SK-N-MC (cell line): ENCODE results near the gene PCNX3.

Experiments
- FOXP2 ChIP-seq: optimal IDR thresholded peaks from 2 replicates; pipeline ENCODE3; 2011; ENCODE audit warnings: mild to moderate bottlenecking, moderate library complexity; ENCODE audit not compliant: insufficient read depth; ENCODE audit errors: extremely low read length, control extremely low read depth
- POLR2AphosphoS5 ChIP-seq: IDR thresholded peaks from 2 replicates; pipeline ENCODE4 v1.6.1; 2012; ENCODE audit warnings: mild to moderate bottlenecking, low read depth, low read length, borderline replicate concordance

DNA sequence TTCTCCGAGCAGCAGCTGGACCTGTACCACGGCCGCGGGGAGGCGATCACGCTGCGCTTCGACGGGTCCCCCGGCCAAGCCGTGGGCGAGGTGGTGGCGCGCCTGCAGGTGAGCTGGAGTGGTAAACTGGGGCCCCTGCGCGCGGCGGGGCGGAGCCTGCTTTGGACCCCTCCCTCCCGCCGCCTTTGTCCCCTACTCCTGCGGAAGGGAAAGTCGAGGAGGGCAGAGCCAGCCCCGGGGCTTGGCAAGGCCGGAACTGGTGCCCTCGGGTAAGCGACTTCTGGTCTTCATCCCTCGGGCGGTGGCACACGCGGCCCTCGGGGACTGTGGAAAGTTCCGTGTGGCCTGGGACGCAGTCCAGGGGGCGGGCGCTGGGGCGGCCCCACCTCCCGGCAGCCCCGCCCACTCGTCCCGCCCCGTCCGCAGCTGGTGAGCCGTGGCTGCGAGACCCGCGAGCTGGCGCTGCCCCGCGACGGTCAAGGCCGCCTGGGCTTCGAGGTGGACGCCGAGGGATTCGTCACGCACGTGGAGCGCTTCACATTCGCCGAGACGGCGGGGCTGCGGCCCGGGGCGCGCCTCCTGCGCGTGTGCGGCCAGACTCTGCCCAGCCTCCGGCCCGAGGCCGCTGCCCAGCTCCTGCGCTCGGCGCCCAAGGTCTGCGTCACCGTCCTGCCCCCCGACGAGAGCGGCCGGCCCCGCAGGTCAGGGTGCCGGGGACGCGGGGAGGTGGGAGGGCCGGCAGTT, 31.6 kb downstream of the PCNX3 start:
- TF ChIP-seq FOXP2 = no peak
- TF ChIP-seq POLR2AphosphoS5 = no peak
